ENCODE measurements around the gene GCG. TPM values are rescaled to one million over a fixed set of nuclear protein-coding genes. Genes with fewer than 3 reads are reported as not detected.

The GCG gene
- total RNA-seq, 1 experiment from 2014 or later, result 0.31 TPM

- intact Hi-C loops (cut with micrococcal nuclease; ENCODE audit: unreplicated experiment) (no loop called here), in situ Hi-C loops (cut with HindIII; ENCODE audit: low pct_unique_long_range_greater_than_20kb, low sequenced_read_pairs) (no loop called here)
- ChIA-PET CTCF (no interaction called here), POLR2A (no interaction called here)
- Histone ChIP-seq H3K36me3 (ENCODE audit: control insufficient read depth, insufficient read depth, low read length) (no peaks in the 10 kb centered on the region), H3K9me3 (ENCODE audit: control insufficient read depth, insufficient read depth, low read depth, low read length) (no peaks in the 10 kb centered on the region), H3K27ac (ENCODE audit: low read length) (no peak overlapping the region), H3K4me3 (ENCODE audit: low read depth in 2 of 2, low read length in 2 of 2) (no peak overlapping the region), H3K4me1 (ENCODE audit: control insufficient read depth, insufficient read depth, low read length) (no peaks in the 10 kb centered on the region), H3K27me3 (ENCODE audit: control insufficient read depth, insufficient read depth, low read length) (no peaks in the 10 kb centered on the region)
- TF ChIP-seq REST (IDR thresholded peaks at IDR 0.05; ENCODE audit: insufficient read depth in 1 of 2, low read depth in 2 of 2, low read length in 1 of 2), result no peak
- no peak for TF ChIP-seq TCF7L2 (IDR thresholded peaks at IDR 0.05; ENCODE audit: low read depth, low read length)
- no peak for TF ChIP-seq SIN3A (IDR thresholded peaks at IDR 0.05; ENCODE audit: borderline replicate concordance, insufficient read depth, low read depth, low read length)
- DNase-seq (ENCODE audit: low read depth, low spot score) (no peak), ATAC-seq (no peak)
- no TSS peak for BruUV-seq (replicated peaks)
Observed at GRCh38 chr2:162159446-162159845, 7.4 kb upstream of the GCG start.

GRCh38 chr2:162156149-162156548 is 4.1 kb upstream of the GCG start:
- ChIA-PET POLR2A (no interaction called here), CTCF (no interaction called here)
- no peak overlapping the region for H3K4me3 ChIP-seq (ENCODE audit: low read depth in 2 of 2, low read length in 2 of 2)
- TF ChIP-seq POLR2AphosphoS5 (IDR thresholded peaks at IDR 0.05; ENCODE audit: low read depth, low read length), result no peak
- no peak overlapping the region for H3K27ac ChIP-seq (ENCODE audit: low read length)
- H3K4me1 ChIP-seq (ENCODE audit: control insufficient read depth, insufficient read depth, low read length), result no peaks in the 10 kb centered on the region
- H3K27me3 ChIP-seq (ENCODE audit: control insufficient read depth, insufficient read depth, low read length), result no peaks in the 10 kb centered on the region
- no TSS peak for BruUV-seq (replicated peaks)
- ATAC-seq (no peak), DNase-seq (ENCODE audit: low read depth, low spot score) (no peak)
- intact Hi-C loops (cut with micrococcal nuclease; ENCODE audit: unreplicated experiment) (no loop called here), in situ Hi-C loops (cut with HindIII; ENCODE audit: low pct_unique_long_range_greater_than_20kb, low sequenced_read_pairs) (no loop called here)
- H3K36me3 ChIP-seq (ENCODE audit: control insufficient read depth, insufficient read depth, low read length), result no peaks in the 10 kb centered on the region
- H3K9me3 ChIP-seq (ENCODE audit: control insufficient read depth, insufficient read depth, low read depth, low read length), result no peaks in the 10 kb centered on the region

- BruUV-seq (replicated peaks), result no TSS peak
- intact Hi-C loops (cut with micrococcal nuclease; ENCODE audit: unreplicated experiment) (no loop called here), in situ Hi-C loops (cut with HindIII; ENCODE audit: low pct_unique_long_range_greater_than_20kb, low sequenced_read_pairs) (no loop called here)
- TF ChIP-seq CTCF (IDR thresholded peaks at IDR 0.05) (no peak; the same call in 1 of the 2 replicates), REST (IDR thresholded peaks at IDR 0.05; ENCODE audit: insufficient read depth in 1 of 2, low read depth in 2 of 2, low read length in 1 of 2) (no peak), TCF7L2 (IDR thresholded peaks at IDR 0.05; ENCODE audit: low read depth, low read length) (no peak), SIN3A (IDR thresholded peaks at IDR 0.05; ENCODE audit: borderline replicate concordance, insufficient read depth, low read depth, low read length) (no peak), POLR2AphosphoS5 (IDR thresholded peaks at IDR 0.05; ENCODE audit: low read depth, low read length) (no peak)
- Histone ChIP-seq H3K27me3 (ENCODE audit: control insufficient read depth, insufficient read depth, low read length) (no peaks in the 10 kb centered on the region), H3K36me3 (ENCODE audit: control insufficient read depth, insufficient read depth, low read length) (no peaks in the 10 kb centered on the region), H3K4me1 (ENCODE audit: control insufficient read depth, insufficient read depth, low read length) (no peaks in the 10 kb centered on the region), H3K27ac (ENCODE audit: low read length) (no peak overlapping the region), H3K4me3 (ENCODE audit: low read depth in 2 of 2, low read length in 2 of 2) (no peak overlapping the region), H3K9me3 (ENCODE audit: control insufficient read depth, insufficient read depth, low read depth, low read length) (no peaks in the 10 kb centered on the region)
- ChIA-PET CTCF (no interaction called here), POLR2A (no interaction called here)
- ATAC-seq (no peak), DNase-seq (ENCODE audit: low read depth, low spot score) (no peak)
Observed at GRCh38 chr2:162155093-162155492, 3.0 kb upstream of the GCG start.

Measured in Panc1 (cell line).